GM19324 (cell line): ENCODE measurements around the gene GRIP2.

Source experiments
- ATAC-seq: cut with Tn5 transposase; IDR thresholded peaks from one replicate; pipeline ENCODE4 v1.9.1; 2021; ENCODE audit warnings: mild to moderate bottlenecking, moderate library complexity; ENCODE audit not compliant: unreplicated experiment, low FRiP score

GRIP2 gene

DNA sequence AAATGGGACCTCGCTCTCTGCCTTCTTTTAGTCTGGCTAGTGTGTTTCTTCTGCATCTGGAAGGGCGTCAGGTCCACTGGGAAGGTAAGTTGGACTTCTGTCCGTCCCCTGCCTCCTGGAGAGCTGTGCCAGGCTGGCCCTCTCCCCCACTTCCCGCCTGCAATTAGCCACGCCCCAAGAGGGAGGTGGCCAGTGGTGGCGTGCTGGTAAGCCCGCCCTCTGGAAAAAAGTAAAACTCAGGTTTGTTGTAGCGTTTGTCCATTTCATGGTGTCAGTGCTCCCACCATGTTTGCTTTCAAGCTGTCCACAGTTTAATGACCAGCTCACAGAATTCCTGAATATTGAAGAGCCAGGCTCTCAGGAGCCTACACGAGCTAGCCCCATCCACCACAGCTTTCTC lies 82.1 kb downstream of the GRIP2 start:
- ATAC-seq, result no peak

DNA sequence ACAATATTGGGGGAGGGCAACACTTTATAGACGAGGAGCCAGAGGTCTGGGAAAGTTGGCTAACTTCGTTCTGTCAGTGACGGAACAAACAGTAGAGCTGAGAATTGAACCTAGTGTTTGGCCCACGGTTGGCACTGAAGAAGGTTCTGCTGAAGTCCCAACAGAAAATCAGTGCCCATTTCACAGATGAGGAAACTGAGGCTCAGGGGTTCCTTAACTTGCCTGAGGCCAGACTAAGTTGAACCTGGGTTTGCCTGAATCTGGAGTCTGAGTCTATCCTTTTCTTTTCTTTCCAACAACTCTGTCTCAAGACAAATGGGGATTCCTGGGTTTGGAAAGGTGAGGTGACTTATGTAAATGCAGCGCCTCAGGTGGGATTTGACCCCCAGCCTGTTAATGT lies 82.7 kb downstream of the GRIP2 start:
- ATAC-seq, result no peak

DNA sequence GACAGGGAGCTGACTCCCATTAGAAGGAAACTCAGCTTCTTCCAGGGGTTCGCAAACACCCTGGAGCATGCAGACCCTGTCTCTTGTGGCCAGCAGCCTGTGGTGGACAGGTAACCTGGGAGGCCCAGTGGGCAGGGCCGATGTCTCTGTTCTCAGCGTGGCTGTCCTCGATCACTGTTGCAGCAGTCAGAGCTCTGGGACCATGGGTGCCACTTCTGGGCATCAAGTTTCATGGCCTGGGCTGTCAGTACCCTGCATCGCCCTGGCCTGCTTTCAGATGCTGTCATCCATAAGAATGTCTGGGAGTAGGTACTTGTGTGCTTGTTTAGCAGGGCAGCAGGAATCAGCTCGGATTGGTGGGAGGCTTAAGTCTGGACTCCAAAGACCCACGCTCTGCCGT lies 83.3 kb downstream of the GRIP2 start:
- ATAC-seq, result no peak

DNA sequence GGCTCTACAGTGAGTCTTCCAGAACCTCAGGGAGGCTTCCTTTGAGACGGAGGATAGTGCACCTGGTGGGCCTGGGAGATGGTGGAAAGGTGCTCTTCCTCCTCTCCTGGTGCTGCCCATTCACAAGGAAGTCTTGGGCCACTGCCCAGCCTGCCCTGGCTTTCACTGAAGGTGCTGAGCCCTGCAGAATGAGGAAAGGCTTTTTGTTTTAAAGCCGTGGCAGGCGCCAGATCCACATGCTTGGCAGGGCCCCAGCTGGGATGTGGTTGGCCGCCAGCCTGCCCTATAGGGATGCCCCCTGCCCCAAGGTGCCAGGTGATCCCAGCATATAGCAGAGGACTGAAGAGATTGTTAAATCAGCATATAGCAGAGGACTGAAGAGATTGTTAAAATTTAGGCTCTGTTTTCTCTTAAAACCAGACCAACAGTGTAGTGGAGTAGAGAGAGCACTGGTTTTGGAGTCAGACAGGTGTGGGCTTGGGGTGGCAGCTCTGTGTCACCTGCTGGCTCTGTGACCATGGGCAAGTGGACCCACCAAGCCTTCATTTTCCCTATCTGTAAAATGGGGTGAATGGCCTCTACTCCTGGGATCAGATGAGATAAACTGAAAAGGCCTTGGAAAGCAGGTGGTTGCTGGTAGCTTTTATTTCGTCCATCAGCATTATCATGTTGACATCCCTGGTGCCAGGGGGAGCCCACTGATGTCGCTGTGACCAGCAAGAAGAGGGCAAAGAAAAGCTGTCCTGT lies 84.4 kb downstream of the GRIP2 start:
- no peak for ATAC-seq

DNA sequence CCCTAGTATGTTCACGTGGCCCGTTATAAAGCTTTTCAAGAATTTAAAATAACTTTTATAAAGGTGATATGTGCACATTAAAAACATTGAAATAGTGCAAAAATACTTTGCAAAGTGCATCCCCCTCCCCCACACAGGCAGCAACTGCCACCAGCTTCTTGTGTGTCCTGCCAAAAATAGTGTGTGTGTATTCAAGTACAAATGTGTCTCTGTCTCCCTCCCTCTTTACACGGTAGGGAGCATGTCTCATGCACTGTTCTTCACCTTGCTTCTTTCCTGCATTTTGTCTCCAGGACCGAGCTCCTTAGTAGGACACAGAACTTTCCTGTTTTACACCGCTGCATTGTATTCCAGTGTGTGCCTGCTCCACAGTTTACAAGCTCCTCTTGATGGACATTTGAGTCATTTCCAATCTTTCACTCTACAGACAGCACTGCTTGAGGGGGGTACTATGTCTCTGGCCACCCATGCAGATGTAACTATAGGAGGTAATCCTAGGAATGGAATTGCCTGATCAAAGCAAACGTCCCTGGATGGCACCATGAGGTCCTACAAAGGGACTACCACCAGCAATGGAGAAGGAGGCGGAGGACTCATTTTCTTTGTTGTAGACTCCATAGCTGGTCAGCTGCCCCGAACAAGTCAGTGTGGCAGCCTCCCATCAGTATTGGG lies 85.4 kb downstream of the GRIP2 start:
- ATAC-seq, result no peak

DNA sequence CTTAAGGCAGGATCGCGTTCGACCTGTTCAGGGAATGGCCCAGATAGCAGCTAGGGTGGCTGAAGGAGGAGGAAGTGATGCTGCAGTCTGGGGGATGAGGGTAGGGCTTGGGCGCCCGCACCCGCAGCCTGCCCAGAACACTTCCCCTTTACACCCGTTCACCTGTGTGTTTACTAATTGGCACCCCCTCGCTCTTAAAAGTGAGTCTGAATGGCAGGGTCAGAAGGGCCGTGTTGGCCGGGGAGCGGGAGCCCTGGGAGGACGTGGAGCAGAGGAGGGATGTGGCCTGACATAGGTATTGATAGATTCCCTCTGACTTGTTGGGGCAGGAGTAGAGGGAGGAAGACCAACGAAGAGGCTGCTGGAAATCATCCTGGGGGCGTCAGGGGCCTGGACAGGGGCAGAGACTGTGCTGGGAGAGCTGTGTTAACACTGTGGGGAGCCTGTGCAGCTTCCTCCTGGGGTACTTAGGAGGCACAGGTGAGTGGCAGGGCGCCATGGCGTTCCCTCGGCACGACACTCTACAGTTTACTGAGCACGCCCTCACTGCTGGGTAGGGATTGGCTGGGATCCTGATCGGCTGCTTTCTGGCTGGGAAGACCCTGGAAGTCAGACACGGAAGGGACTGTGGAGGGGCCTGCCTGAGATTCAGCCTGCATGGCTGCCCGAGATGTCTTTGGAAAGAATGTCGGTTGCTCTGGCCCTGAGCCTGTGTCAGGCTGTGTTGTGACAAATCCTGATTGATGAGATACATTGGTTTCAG lies 86.1 kb downstream of the GRIP2 start:
- ATAC-seq, result no peak

DNA sequence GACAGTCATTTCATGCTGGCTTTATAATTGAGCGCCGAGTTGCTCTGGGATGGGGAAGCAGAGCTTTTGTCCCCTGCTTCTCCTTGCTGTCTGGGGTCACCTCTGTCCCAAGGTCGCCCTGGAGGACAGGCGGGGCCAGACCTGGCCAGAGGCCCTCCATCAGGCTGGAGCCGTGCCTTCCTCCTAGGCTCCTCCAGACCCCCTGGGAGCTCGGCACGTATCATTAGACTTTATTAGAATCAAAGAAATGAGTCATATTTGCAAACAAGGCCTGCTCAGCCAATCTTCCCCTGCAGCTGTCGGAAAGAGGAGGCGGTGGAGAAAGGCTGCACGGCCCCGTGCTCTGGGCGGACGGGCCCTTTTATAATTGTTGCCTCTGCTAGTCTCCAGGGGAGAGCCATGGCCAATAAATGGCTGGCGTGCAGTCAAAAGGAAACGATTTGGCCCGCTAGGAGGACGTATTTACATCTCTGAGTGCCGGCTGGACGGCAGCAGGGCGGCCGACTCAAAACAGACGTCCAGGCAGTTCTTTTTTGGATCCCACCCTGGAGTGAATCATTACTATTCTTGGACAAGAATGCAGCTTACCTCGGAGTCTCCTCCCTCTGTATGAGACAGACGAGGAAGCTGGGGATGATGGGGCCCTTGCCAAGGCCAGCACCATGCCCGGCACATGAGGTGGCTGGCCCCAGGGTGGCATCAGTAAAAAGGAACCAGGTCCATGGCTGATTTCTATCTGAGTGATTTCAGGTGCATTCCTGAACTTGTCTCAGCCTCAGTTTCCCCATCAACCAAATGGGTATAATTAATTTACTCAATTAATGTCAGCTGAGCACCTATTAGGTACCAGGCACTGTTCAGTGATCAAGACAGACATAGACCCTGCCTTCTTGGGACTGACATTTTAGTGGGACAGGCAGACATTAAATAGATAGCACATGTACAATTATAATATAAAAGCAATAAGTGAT lies 87.1 kb downstream of the GRIP2 start:
- no peak for ATAC-seq

DNA sequence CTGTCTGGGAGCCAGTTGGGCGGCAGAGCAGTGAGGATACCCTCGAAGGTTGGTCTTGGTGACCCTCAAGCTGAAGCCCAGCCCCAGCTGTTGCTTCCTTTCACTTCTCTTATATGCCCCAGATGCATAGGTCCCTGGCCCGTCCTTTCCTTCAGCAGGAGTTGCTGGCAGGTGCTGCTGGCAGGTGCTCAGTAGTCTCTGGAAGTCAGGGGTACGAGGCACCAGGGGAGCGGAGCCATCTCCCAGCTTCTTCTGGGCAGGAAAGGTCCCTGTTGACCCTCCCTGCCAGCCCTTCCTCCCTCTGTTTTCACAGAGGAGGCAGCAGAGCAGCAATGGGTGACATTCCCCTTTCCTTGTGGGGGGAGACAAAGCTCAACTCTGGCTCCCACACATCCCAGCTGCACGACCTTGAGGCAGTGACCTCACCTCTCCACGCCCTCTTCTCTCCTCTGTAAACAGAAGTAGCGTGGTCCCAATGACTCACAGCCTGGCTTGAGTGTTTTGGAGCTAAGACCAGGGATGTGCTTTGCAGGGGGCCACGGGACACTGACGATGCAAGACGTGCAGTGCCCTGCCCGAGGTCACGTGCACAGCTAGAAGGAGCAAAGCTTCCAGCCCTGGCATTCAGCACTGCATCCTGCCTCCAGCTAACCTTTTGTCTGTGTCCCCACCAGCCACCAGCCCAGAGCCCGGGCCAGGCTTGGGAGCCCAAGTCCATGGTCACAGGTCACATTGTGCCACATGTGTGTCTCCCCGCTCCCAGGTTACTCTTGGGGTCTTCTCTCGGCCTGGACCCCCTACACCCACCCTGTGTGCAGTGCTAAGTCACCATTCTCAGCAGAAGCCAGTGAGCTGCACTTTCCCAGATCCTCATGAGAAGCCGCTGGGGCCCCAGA lies 88.0 kb downstream of the GRIP2 start:
- ATAC-seq, result no peak

DNA sequence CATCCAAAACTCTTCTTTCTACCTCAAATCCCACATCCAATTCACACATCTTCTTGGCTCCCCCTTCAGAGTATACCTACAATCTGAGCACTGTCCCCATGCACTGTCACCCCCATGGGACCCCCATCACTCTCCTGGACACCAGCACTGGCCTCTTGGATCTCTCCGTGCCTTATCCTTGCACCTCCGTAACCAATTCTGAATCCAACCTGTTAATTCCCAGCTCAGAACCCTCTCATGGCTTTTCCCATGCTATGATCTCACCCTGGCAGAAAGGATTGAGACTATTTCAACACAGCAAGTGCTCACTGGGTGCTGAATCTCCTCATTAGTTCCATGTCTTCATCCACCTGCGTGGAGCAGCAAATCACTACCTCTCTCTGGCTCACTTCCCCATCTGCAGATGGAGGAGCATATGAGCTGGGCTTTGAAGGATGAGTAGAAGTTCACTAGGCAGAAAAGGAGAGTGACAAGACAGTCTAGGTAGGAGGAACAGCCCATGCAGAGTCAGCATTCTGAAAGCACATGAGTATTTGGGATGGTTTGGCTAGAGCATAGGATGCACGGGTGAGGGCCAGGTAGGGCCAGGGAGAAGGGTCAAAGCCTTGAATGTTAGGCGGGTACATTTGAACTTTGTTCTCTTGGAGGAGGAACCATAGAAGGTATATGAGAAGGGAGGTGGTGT lies 89.1 kb downstream of the GRIP2 start:
- no peak for ATAC-seq

DNA sequence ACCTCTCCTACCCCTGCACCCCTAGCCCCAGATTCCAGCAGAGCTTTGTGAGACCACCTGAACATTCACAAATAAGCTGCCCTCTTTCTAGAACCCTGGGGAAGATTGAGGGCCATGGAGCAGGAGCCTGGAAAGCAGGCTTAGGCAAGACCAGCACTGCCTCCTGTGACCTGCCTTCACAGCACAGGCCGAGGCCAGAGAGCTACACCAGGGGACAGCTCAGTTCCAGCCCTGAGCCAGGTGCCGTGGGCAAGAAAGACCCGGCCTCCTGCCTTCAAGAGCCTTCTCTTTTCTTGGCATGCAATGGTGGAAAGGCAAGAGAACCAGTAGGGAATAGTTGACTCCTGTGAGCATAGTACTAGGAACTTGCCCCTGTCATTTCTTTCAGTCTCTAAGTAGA lies 89.6 kb downstream of the GRIP2 start:
- no peak for ATAC-seq

DNA sequence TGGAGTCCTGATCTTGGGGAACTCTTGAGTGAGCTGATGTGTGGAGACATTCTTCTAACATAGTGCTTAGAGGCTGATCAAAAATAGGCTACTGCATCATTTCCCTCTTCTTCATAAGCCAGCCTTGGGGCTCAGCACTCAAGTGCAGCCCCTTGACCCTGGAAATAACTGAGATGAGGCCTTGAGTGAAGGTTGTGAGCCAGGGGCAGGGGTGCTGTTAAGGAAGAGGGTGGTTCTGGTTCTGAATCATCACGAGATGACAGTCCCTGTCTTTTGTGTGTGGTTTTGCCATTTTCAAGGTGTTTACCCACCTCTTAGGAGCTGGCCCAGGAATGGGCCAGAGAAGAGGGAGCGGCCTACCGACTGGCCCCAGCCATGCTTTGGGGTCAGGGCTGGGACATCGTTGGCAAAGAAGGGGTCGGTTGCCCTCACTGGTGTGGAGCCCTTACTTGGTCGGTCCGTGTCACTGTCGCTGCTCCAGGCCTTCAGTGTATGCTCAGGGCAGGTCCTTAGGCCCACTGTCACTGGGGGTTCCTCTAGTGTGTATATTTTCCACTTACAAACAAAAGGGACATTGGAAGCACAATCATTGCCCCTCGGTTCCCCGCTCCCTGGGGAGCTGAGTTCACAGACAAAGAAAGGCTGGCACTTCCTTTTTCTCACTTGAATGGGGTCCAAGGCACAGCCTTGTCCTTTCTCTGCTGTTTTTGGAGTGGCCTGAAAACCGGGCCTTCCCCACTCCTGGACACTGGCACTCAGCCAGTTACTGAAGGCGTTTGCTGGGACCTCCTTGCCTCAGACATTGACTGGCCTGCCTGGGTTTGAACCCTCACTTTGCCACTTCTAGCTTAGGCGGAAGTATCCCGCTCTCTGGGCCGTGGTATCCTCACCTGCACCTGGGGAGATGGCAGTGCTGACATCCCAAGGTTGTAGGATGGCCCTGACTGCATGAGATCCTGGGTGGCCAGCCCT lies 91.1 kb downstream of the GRIP2 start:
- no peak for ATAC-seq

DNA sequence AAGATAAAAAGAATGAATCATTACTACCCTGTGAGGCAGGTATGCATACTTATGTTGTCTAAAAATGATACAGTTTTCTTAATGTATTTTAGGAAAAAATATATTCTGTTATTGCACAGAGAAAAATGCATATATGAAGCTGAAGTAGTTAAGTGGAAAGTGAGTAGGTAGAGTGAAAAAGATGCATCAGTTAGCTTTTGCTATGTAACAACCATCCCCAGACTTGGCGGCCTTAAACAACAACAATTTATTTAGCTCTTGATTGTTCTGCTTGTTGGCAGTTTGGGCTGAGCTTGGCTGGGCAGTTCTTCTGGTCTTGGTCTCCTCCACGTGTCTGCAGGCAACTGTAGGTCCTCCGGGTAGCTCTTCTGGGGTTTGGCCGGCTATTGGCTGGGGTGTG lies 92.1 kb downstream of the GRIP2 start:
- ATAC-seq, result no peak

DNA sequence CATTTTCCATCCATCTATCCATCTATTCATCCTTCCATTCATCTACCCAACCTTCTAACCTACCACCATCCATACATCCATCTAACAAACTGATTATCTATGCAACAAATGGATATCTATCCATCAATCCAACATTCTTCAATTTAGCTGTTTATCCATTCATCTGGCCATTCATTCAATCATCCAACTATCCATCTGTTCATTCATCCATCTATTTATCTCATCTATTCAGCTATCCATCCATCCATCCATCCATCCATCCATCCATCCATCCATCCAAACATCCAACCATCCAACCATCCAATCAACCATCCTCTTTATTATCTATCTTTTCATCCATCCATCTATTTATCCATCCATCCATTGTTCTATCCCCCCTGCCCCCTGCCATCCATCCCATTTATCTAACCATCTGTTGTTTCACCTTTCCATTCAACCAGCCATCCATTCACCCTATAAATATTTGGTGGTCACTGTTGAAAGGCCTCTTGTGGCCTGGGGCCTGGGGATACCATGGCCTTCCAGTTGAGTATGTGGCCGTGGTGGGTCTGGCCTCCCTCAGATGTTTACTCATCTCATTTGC lies 93.1 kb downstream of the GRIP2 start:
- ATAC-seq, result no peak

DNA sequence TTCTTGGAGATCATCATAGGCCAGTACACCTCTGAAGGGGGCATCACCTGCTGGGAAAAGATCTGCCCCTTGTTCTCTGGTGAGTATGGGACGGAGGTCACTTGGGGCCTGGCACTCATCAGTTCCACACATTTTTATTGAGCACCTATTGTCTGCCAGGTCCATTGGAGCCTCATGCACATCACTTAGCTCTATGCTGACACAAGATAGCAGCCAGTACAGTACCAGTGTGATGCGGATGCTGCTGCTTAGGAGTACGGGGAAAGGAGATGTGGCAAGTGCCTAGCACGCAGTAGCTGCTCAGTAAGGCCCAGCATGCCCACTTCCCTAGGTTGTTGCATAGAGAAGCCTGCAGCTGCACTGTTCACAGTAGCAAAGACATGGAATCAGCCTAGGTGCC lies 94.4 kb downstream of the GRIP2 start:
- ATAC-seq, result no peak

DNA sequence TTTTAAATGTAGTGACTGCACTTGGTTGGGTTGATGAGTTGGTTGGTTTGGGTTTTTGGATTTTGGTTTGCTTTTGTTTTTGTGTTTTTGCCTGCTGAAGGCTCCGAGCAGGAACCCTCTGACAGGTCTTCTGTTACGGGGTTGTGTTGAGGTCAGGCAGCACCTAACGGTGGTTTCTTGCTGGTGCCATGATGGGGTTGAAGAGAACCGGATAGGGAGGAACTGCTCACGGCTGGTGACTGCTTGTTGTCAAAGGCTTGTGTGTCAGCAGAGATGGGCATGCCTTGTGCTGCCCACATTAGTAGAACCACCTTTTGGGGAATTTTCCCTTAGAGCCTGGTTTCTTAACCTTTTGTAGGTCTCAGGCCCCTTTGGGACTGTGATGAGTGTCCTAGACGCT lies 95.8 kb downstream of the GRIP2 start:
- ATAC-seq, result no peak

DNA sequence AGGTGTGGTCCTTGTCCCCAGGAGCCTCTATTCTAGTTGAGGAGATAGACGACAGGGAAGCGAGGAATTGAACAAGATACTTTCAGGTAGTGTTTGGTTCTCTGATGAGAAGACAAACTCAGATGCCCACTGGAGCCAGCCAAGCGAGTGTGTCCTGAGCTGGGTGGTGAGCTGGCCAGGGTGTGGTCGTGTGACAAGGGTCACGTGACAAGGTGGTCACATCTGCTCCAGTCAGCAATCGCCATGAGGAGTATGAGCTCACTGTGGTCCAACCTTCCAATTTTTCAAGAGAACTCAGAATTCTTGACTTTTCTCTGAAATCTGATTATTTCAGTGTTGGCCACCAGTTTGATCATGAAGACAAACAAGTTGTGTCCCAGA lies 98.2 kb downstream of the GRIP2 start:
- no peak for ATAC-seq

DNA sequence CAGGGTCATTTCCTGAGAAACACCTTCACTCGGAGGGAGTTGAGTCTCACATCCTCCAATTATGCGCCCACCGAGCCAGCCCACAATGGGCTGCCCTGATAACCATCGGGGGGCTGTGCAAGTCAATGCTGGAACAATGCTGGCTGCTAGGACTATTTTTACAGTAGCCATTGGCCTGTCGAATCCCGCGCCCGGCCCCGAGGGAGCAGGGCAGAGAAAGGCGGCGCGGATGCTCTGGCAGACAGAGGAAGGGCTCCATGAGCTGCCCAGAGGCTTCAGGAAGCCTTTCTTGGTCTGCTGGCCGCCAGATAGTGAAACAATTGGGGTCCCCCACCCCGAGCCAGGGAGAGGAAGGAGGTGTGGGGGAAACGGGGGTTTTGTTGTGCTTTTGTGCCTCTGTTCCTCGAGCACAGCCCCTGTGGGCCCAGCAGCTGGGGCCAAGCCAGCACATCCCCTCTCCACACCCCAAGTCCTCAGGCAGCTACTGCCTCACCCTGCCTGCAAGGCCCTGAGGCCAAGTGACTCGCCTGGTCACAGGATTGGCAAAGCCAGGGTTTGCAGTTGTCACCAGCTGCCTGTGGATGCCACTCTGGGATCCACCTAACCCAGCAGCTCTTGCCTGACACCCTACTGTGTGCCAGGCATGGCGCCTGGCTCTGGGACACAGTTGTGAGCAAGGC lies 98.8 kb downstream of the GRIP2 start:
- no peak for ATAC-seq
